ENCODE results near the gene ANGPTL7.

ANGPTL7 gene

GRCh38 chr1:11188858-11189451, at the start of gene ANGPTL7:
ANGPTL7 (plus strand) TSS chr1:11189355; CDS start chr1:11189580, 225 bp downstream.
- TF ChIP-seq TSHZ2 (CRISPR knock-in tag; IDR thresholded peaks at IDR 0.05) (no peak), PPARA (CRISPR knock-in tag; IDR thresholded peaks at IDR 0.05; ENCODE audit: borderline replicate concordance) (no peak), ESRRG (CRISPR knock-in tag; IDR thresholded peaks at IDR 0.05) (no peak), TCF4 (CRISPR knock-in tag; IDR thresholded peaks at IDR 0.05; ENCODE audit: borderline replicate concordance) (no peak), ZNF565 (CRISPR knock-in tag; conservative IDR thresholded peaks at IDR 0.05; ENCODE audit: low read depth) (no peak), ARNTL (CRISPR knock-in tag; IDR thresholded peaks at IDR 0.05; ENCODE audit: borderline replicate concordance, low read depth) (no peak), SNAI2 (CRISPR knock-in tag; IDR thresholded peaks at IDR 0.05) (no peak), GLIS3 (CRISPR knock-in tag; IDR thresholded peaks at IDR 0.05) (no peak)

DNA sequence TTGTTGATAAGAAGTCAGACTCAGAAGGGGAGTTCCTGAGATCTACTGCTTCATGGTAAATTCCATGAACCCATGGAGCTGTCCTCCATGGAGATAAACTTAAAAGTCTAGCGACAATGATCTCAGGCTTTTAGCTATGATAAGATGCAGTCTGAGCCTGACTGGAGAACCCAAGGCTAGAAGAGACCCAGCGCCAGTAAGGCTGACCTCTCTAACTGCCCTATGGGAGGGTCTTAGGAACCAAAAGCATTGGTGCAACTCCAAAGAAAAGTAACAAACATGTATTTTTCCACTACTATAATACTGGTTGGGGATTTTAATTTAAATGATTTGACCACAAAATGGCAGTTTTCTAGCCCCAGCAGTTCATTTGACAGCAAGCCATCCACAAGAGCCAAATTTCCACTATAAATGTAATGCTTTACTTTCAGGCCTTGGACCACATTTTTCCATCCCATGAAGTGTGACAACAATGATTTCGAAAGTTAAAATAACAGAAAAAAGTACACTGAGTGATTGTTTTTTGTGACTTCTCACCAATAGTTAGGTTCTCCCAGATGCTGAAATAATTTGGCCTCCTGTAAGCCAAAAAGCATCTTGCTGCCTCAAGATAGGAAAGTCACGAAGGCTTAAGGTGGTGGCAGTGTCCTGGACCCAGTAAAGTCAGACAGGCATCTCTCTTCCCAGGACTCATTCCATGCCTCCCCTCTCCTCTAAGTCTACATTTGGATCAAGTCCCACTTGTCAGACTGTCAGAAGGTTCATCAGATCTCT, 46.4 kb upstream of the ANGPTL7 start:
- TF ChIP-seq OSR1 (CRISPR knock-in tag; IDR thresholded peaks at IDR 0.05) (no peak), TOX (CRISPR knock-in tag; IDR thresholded peaks at IDR 0.05; ENCODE audit: borderline replicate concordance) (no peak), ZC3H10 (CRISPR knock-in tag; IDR thresholded peaks at IDR 0.05) (no peak), RARB (CRISPR knock-in tag; IDR thresholded peaks at IDR 0.05) (no peak), GLIS3 (CRISPR knock-in tag; IDR thresholded peaks at IDR 0.05) (no peak), CREB5 (CRISPR knock-in tag; IDR thresholded peaks at IDR 0.05; ENCODE audit: low read depth) (no peak), ZFP30 (CRISPR knock-in tag; IDR thresholded peaks at IDR 0.05) (no peak), PPARA (CRISPR knock-in tag; IDR thresholded peaks at IDR 0.05; ENCODE audit: borderline replicate concordance) (no peak)

More at GRCh38 chr1:11188858-11189451, at the start of gene ANGPTL7:
- ATAC-seq: no peak

DNA sequence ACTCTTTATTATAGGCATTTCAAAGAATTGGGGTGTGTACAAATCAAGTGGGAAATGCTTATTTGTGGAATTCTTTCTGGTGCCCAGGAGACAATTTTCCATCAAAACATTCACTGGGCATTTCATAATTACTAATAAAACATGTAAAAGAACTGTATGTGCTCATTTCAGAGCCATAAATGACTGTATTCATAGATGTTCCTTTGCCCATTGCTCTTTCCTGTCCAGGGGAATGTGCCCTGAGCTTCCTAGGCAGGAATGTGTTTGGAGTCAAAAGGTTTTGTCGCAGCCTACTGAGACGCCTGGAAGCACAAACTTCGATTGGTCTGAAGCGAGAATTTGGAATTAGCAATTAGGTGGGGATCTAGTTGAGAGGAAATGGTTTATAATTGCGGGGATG, 45.8 kb upstream of the ANGPTL7 start:
- ATAC-seq: no peak
- TF ChIP-seq ZNF8 (CRISPR knock-in tag; IDR thresholded peaks at IDR 0.05): no peak
- no peak for TF ChIP-seq OSR1 (CRISPR knock-in tag; IDR thresholded peaks at IDR 0.05)
- TF ChIP-seq POU6F1 (CRISPR knock-in tag; IDR thresholded peaks at IDR 0.05; ENCODE audit: borderline replicate concordance, low read depth): no peak
- no peak for TF ChIP-seq ZNF565 (CRISPR knock-in tag; conservative IDR thresholded peaks at IDR 0.05; ENCODE audit: low read depth)
- TF ChIP-seq ARNTL (CRISPR knock-in tag; IDR thresholded peaks at IDR 0.05; ENCODE audit: borderline replicate concordance, low read depth): no peak
- no peak for TF ChIP-seq ZFP3 (CRISPR knock-in tag; IDR thresholded peaks at IDR 0.05)
- TF ChIP-seq ZNF70 (CRISPR knock-in tag; IDR thresholded peaks at IDR 0.05): no peak
- TF ChIP-seq ZC3H10 (CRISPR knock-in tag; IDR thresholded peaks at IDR 0.05): no peak
- no peak for TF ChIP-seq TOX (CRISPR knock-in tag; IDR thresholded peaks at IDR 0.05; ENCODE audit: borderline replicate concordance)
- no peak for TF ChIP-seq BACH2 (CRISPR knock-in tag; IDR thresholded peaks at IDR 0.05; ENCODE audit: borderline replicate concordance)
- TF ChIP-seq CSDC2 (CRISPR knock-in tag; IDR thresholded peaks at IDR 0.05): no peak
- no peak for TF ChIP-seq PATZ1 (CRISPR knock-in tag; IDR thresholded peaks at IDR 0.05; ENCODE audit: borderline replicate concordance)
- no peak for TF ChIP-seq SNAI2 (CRISPR knock-in tag; IDR thresholded peaks at IDR 0.05)
- TF ChIP-seq CREB5 (CRISPR knock-in tag; IDR thresholded peaks at IDR 0.05; ENCODE audit: low read depth): no peak
- TF ChIP-seq TSHZ2 (CRISPR knock-in tag; IDR thresholded peaks at IDR 0.05): no peak
- TF ChIP-seq ESRRG (CRISPR knock-in tag; IDR thresholded peaks at IDR 0.05): no peak
- no peak for TF ChIP-seq ZFP30 (CRISPR knock-in tag; IDR thresholded peaks at IDR 0.05)
- no peak for TF ChIP-seq GLIS3 (CRISPR knock-in tag; IDR thresholded peaks at IDR 0.05)
- TF ChIP-seq RARB (CRISPR knock-in tag; IDR thresholded peaks at IDR 0.05): no peak
- TF ChIP-seq, protein P1, sequence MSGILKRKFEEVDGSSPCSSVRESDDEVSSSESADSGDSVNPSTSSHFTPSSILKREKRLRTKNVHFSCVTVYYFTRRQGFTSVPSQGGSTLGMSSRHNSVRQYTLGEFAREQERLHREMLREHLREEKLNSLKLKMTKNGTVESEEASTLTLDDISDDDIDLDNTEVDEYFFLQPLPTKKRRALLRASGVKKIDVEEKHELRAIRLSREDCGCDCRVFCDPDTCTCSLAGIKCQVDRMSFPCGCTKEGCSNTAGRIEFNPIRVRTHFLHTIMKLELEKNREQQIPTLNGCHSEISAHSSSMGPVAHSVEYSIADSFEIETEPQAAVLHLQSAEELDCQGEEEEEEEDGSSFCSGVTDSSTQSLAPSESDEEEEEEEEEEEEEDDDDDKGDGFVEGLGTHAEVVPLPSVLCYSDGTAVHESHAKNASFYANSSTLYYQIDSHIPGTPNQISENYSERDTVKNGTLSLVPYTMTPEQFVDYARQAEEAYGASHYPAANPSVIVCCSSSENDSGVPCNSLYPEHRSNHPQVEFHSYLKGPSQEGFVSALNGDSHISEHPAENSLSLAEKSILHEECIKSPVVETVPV (CRISPR knock-in tag; IDR thresholded peaks at IDR 0.05): no peak

More for the DNA sequence above, 46.4 kb upstream of the ANGPTL7 start:
- no peak for ATAC-seq
